Measurements from ENCODE around the gene ASCC1.
"Not testable (repeated sequence)": the region's sequence is repeated elsewhere in the genome, so short reads cannot be mapped to it uniquely, and the experiment has no call there.

Gene ASCC1

GRCh38 chr10:72254813-72255568, 38.9 kb upstream of the ASCC1 start:
- no peaks in the 10 kb centered on the region for H3K36me3 Mint-ChIP-seq (ENCODE audit: low read depth)
- peak overlapping the region; percentile 92 for H3K27ac Mint-ChIP-seq
- H3K9me3 Mint-ChIP-seq = no peaks in the 10 kb centered on the region
- H3K27me3 Mint-ChIP-seq = no peaks in the 10 kb centered on the region
- peak overlapping the region; percentile 59 for H3K4me3 Mint-ChIP-seq
- peaks cover 73% of the 10 kb centered on the region for H3K4me1 Mint-ChIP-seq (ENCODE audit: low read depth)
- DNase-seq = peak; percentile 65

GRCh38 chr10:72253578-72253977, 37.5 kb upstream of the ASCC1 start:
- H3K4me3 Mint-ChIP-seq = no peak overlapping the region
- peak overlapping the region; percentile 83 for H3K27ac Mint-ChIP-seq
- no peaks in the 10 kb centered on the region for H3K36me3 Mint-ChIP-seq (ENCODE audit: low read depth)
- H3K27me3 Mint-ChIP-seq = no peaks in the 10 kb centered on the region
- peaks cover 70% of the 10 kb centered on the region for H3K4me1 Mint-ChIP-seq (ENCODE audit: low read depth)
- no peak for DNase-seq
- no peaks in the 10 kb centered on the region for H3K9me3 Mint-ChIP-seq

GRCh38 chr10:72252972-72253371, 36.9 kb upstream of the ASCC1 start:
- H3K27ac Mint-ChIP-seq = peak overlapping the region; percentile 83
- no peaks in the 10 kb centered on the region for H3K36me3 Mint-ChIP-seq (ENCODE audit: low read depth)
- no peaks in the 10 kb centered on the region for H3K9me3 Mint-ChIP-seq
- H3K4me1 Mint-ChIP-seq (ENCODE audit: low read depth) = peaks cover 74% of the 10 kb centered on the region
- no peak overlapping the region for H3K4me3 Mint-ChIP-seq
- no peak for DNase-seq
- no peaks in the 10 kb centered on the region for H3K27me3 Mint-ChIP-seq

- peaks cover 76% of the 10 kb centered on the region for H3K4me1 Mint-ChIP-seq (ENCODE audit: low read depth)
- H3K9me3 Mint-ChIP-seq = no peaks in the 10 kb centered on the region
- H3K27me3 Mint-ChIP-seq = no peaks in the 10 kb centered on the region
Observed at GRCh38 chr10:72251635-72252034, 35.6 kb upstream of the ASCC1 start.

GRCh38 chr10:72250666-72251065, 34.6 kb upstream of the ASCC1 start:
- peak overlapping the region; percentile 27 for H3K4me3 Mint-ChIP-seq
- peak overlapping the region; percentile 78 for H3K27ac Mint-ChIP-seq
- H3K36me3 Mint-ChIP-seq (ENCODE audit: low read depth) = no peaks in the 10 kb centered on the region

More at GRCh38 chr10:72251635-72252034, 35.6 kb upstream of the ASCC1 start:
- Mint-ChIP-seq H3K36me3 (ENCODE audit: low read depth) (no peaks in the 10 kb centered on the region), H3K4me3 (no peak overlapping the region), H3K27ac (peak overlapping the region; percentile 82)
- no peak for DNase-seq

GRCh38 chr10:72249176-72249862, 33.2 kb upstream of the ASCC1 start:
- Mint-ChIP-seq H3K4me3 (peak overlapping the region; percentile 76), H3K4me1 (ENCODE audit: low read depth) (peaks cover 79% of the 10 kb centered on the region), H3K27ac (peak overlapping the region; percentile 93)
- H3K9me3 Mint-ChIP-seq; H3K36me3 Mint-ChIP-seq (ENCODE audit: low read depth); DNase-seq; H3K27me3 Mint-ChIP-seq: not testable (repeated sequence)

More at GRCh38 chr10:72250666-72251065, 34.6 kb upstream of the ASCC1 start:
- H3K27me3 Mint-ChIP-seq = no peaks in the 10 kb centered on the region
- peaks cover 79% of the 10 kb centered on the region for H3K4me1 Mint-ChIP-seq (ENCODE audit: low read depth)
- no peak for DNase-seq
- H3K9me3 Mint-ChIP-seq = no peaks in the 10 kb centered on the region

- no peaks in the 10 kb centered on the region for H3K9me3 Mint-ChIP-seq
- DNase-seq = peak; percentile 75
- H3K27me3 Mint-ChIP-seq = no peaks in the 10 kb centered on the region
- peak overlapping the region; percentile 93 for H3K27ac Mint-ChIP-seq
- H3K36me3 Mint-ChIP-seq (ENCODE audit: low read depth) = no peaks in the 10 kb centered on the region
- peaks cover 82% of the 10 kb centered on the region for H3K4me1 Mint-ChIP-seq (ENCODE audit: low read depth)
- peak overlapping the region; percentile 76 for H3K4me3 Mint-ChIP-seq
Observed at GRCh38 chr10:72248468-72249151, 32.5 kb upstream of the ASCC1 start.

- Mint-ChIP-seq H3K27ac (peak overlapping the region; percentile 84), H3K27me3 (no peaks in the 10 kb centered on the region), H3K9me3 (no peaks in the 10 kb centered on the region), H3K4me1 (ENCODE audit: low read depth) (peaks cover 83% of the 10 kb centered on the region), H3K36me3 (ENCODE audit: low read depth) (no peaks in the 10 kb centered on the region), H3K4me3 (no peak overlapping the region)
- DNase-seq = no peak
Observed at GRCh38 chr10:72245949-72246525, 30.0 kb upstream of the ASCC1 start.

GRCh38 chr10:72244573-72245038, 28.5 kb upstream of the ASCC1 start:
- no peak for DNase-seq
- no peaks in the 10 kb centered on the region for H3K27me3 Mint-ChIP-seq
- peak overlapping the region; percentile 84 for H3K27ac Mint-ChIP-seq
- H3K4me3 Mint-ChIP-seq = no peak overlapping the region
- H3K4me1 Mint-ChIP-seq (ENCODE audit: low read depth) = peaks cover 78% of the 10 kb centered on the region
- H3K36me3 Mint-ChIP-seq (ENCODE audit: low read depth) = no peaks in the 10 kb centered on the region
- no peaks in the 10 kb centered on the region for H3K9me3 Mint-ChIP-seq

GRCh38 chr10:72243822-72244437, 27.9 kb upstream of the ASCC1 start:
- no peak for DNase-seq
- no peaks in the 10 kb centered on the region for H3K36me3 Mint-ChIP-seq (ENCODE audit: low read depth)
- no peaks in the 10 kb centered on the region for H3K27me3 Mint-ChIP-seq
- H3K4me3 Mint-ChIP-seq = no peak overlapping the region
- H3K4me1 Mint-ChIP-seq (ENCODE audit: low read depth) = peaks cover 78% of the 10 kb centered on the region
- peak overlapping the region; percentile 84 for H3K27ac Mint-ChIP-seq
- no peaks in the 10 kb centered on the region for H3K9me3 Mint-ChIP-seq

- DNase-seq = no peak
- no peaks in the 10 kb centered on the region for H3K9me3 Mint-ChIP-seq
- H3K4me3 Mint-ChIP-seq = peak overlapping the region; percentile 19
- H3K4me1 Mint-ChIP-seq (ENCODE audit: low read depth) = peaks cover 68% of the 10 kb centered on the region
- peaks cover 7% of the 10 kb centered on the region for H3K36me3 Mint-ChIP-seq (ENCODE audit: low read depth)
- no peaks in the 10 kb centered on the region for H3K27me3 Mint-ChIP-seq
- peak overlapping the region; percentile 84 for H3K27ac Mint-ChIP-seq
Observed at GRCh38 chr10:72242675-72243074, 26.6 kb upstream of the ASCC1 start.

GRCh38 chr10:72241691-72242252, 25.7 kb upstream of the ASCC1 start:
- Mint-ChIP-seq H3K9me3 (no peaks in the 10 kb centered on the region), H3K4me3 (no peak overlapping the region), H3K36me3 (ENCODE audit: low read depth) (peaks cover 16% of the 10 kb centered on the region), H3K27me3 (no peaks in the 10 kb centered on the region), H3K4me1 (ENCODE audit: low read depth) (peaks cover 63% of the 10 kb centered on the region), H3K27ac (peak overlapping the region; percentile 84)
- no peak for DNase-seq

- Mint-ChIP-seq H3K4me3 (no peak overlapping the region), H3K4me1 (ENCODE audit: low read depth) (peaks cover 53% of the 10 kb centered on the region), H3K36me3 (ENCODE audit: low read depth) (peaks cover 30% of the 10 kb centered on the region), H3K27me3 (no peaks in the 10 kb centered on the region), H3K27ac (no peak overlapping the region), H3K9me3 (no peaks in the 10 kb centered on the region)
- DNase-seq = no peak
Observed at GRCh38 chr10:72240371-72240770, 24.3 kb upstream of the ASCC1 start.

- H3K4me3 Mint-ChIP-seq = no peak overlapping the region
- peaks cover 38% of the 10 kb centered on the region for H3K36me3 Mint-ChIP-seq (ENCODE audit: low read depth)
- H3K9me3 Mint-ChIP-seq = no peaks in the 10 kb centered on the region
- no peak overlapping the region for H3K27ac Mint-ChIP-seq
- H3K4me1 Mint-ChIP-seq (ENCODE audit: low read depth) = peaks cover 43% of the 10 kb centered on the region
- DNase-seq = no peak
- H3K27me3 Mint-ChIP-seq = no peaks in the 10 kb centered on the region
Observed at GRCh38 chr10:72239409-72239808, 23.3 kb upstream of the ASCC1 start.
